Caco-2 (cell line): ENCODE data around the gene SGCA. TPM values are rescaled to one million over a fixed set of nuclear protein-coding genes. Genes with fewer than 3 reads are reported as not detected.

Source experiments
- BruUV-seq: library from RNA; stranded (reverse); fragments of 400-500 nt; replicated peaks from 2 replicates; lab custom pipeline; 2021; lab: Mats Ljungman, UMichigan
- CTCF ChIA-PET: fragments of 300-600 bp; sonication (Branson Sonifier 250); formaldehyde crosslinking; loops from one replicate; lab custom pipeline; 2022; ENCODE audit warnings: antibody characterized with exemption; lab: Charles Lee
- POLR2A ChIA-PET: fragments of 300-600 bp; sonication (Branson Sonifier 250); formaldehyde crosslinking; loops from one replicate; lab custom pipeline; 2022; ENCODE audit warnings: antibody characterized with exemption; lab: Charles Lee
- DNase-seq, 2 experiments: peaks; one replicate each; pipeline versions ENCODE4 v3.0.0 to v3.0.0-alpha.2; 2020 to 2022
- H3K27me3 ChIP-seq: replicated peaks from 2 replicates; pipeline ENCODE4 v1.6.0; 2011; ENCODE audit warnings: low read length; ENCODE audit not compliant: control insufficient read depth, insufficient read depth
- H3K36me3 ChIP-seq: 2 replicates; pipeline ENCODE4 v1.5.1; 2011; ENCODE audit warnings: low read length; ENCODE audit not compliant: control insufficient read depth, insufficient read depth
- H3K4me1 ChIP-seq: fragments of 250-450 bp; sonication (Bioruptor Pico); 2 replicates; pipeline ENCODE4 v1.5.1; 2020; ENCODE audit warnings: mild to moderate bottlenecking
- H3K4me3 ChIP-seq: 2 replicates; pipeline ENCODE4 v1.5.1; 2011; ENCODE audit warnings: low read depth, mild to moderate bottlenecking, control low read depth, low read length
- H3K9me3 ChIP-seq: fragments of 250-450 bp; sonication (Bioruptor Pico); 2 replicates; pipeline ENCODE4 v1.5.1; 2020; ENCODE audit warnings: mild to moderate bottlenecking, moderate library complexity
- H3K27ac Mint-ChIP-seq: one replicate; pipeline ENCODE4 v1.8.0; 2022; ENCODE audit warnings: mixed read lengths; ENCODE audit not compliant: unreplicated experiment
- H3K27me3 Mint-ChIP-seq: one replicate; pipeline ENCODE4 v1.8.0; 2022; ENCODE audit warnings: mixed read lengths; ENCODE audit not compliant: insufficient read depth, unreplicated experiment
- H3K36me3 Mint-ChIP-seq: one replicate; pipeline ENCODE4 v1.8.0; 2022; ENCODE audit warnings: mild to moderate bottlenecking, mixed read lengths; ENCODE audit not compliant: insufficient read depth, unreplicated experiment
- H3K4me1 Mint-ChIP-seq: one replicate; pipeline ENCODE4 v1.8.0; 2022; ENCODE audit warnings: low read depth, mixed read lengths; ENCODE audit not compliant: unreplicated experiment
- H3K4me3 Mint-ChIP-seq: one replicate; pipeline ENCODE4 v1.8.0; 2022; ENCODE audit warnings: mild to moderate bottlenecking, moderate library complexity, mixed read lengths; ENCODE audit not compliant: unreplicated experiment
- H3K9me3 Mint-ChIP-seq: one replicate; pipeline ENCODE4 v1.8.0; 2022; ENCODE audit warnings: mixed read lengths; ENCODE audit not compliant: unreplicated experiment
- intact Hi-C: fragments of 100-400 bp; cut with micrococcal nuclease; formaldehyde crosslinking; loops from one replicate; pipeline ENCODE4 v1.10.0; 2022; ENCODE audit not compliant: unreplicated experiment
- total RNA-seq: library from RNA; stranded (reverse); gene quantifications from 2 replicates; pipeline ENCODE4 v1.2.3, GENCODE V29; 2022
- TF ChIP-seq, protein P1 (sequence below), 2 experiments: fragments of 200-600 bp in 1 of 2; IDR thresholded peaks; 1 replicate in 1 of 2; 2 replicates in 1 of 2; pipeline versions ENCODE4 v1.5.1 to v1.8.0; 2011 to 2022; ENCODE audit warnings: antibody characterized with exemption in 1 of 2, control low read depth in 1 of 2, inconsistent platforms in 1 of 2, low read depth in 1 of 2, low read length in 1 of 2, mild to moderate bottlenecking in 1 of 2, moderate library complexity in 1 of 2; ENCODE audit not compliant: insufficient read depth in 1 of 2, severe bottlenecking in 1 of 2, unreplicated experiment in 1 of 2

The SGCA gene
- total RNA-seq, 1 experiment from 2014 or later = not detected

DNA sequence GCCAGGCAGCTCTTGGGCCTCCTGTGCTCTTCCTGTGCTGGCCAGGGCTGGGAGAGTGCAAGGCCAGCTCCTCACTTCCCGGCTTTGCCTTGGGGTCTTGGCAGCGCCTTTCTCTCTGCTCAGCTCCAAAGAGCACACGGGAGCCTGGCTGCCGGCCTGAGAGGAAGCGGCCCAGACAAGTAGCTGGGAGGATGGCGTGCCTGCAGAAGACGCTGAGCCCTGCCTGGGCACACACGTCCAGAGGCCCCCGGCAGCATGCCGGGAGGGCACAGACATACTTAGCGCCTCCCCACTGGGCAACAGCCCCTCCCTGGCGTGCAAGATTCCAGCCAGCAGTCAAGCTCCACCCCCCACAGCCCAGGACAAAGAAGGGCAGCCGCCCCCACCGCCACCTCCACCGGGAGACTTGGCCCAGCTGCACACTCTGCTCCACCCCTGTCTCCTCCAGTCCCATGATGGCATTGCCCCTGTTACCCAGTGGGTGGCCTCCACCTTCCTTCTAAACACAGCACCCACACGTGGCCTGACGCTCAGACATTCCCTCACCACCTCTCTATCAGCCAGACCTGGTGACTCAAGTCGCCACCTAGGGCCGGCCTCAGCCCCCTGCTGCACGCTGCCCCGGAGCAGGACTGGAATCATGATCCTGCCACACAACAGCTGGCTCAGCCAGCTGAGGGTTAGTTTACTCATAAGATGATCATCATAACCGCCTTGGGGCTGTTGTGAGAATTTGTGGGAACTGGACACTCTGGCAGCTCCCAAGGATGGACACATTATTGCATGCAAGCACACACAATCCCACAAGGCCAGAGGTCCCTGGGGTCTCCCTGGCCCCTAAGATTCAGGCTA, 12.4 kb downstream of the SGCA start:
- TF ChIP-seq, protein P1, sequence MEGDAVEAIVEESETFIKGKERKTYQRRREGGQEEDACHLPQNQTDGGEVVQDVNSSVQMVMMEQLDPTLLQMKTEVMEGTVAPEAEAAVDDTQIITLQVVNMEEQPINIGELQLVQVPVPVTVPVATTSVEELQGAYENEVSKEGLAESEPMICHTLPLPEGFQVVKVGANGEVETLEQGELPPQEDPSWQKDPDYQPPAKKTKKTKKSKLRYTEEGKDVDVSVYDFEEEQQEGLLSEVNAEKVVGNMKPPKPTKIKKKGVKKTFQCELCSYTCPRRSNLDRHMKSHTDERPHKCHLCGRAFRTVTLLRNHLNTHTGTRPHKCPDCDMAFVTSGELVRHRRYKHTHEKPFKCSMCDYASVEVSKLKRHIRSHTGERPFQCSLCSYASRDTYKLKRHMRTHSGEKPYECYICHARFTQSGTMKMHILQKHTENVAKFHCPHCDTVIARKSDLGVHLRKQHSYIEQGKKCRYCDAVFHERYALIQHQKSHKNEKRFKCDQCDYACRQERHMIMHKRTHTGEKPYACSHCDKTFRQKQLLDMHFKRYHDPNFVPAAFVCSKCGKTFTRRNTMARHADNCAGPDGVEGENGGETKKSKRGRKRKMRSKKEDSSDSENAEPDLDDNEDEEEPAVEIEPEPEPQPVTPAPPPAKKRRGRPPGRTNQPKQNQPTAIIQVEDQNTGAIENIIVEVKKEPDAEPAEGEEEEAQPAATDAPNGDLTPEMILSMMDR (IDR thresholded peaks at IDR 0.05; ENCODE audit: insufficient read depth in 1 of 2, low read depth in 1 of 2, low read length in 1 of 2, severe bottlenecking in 1 of 2, unreplicated experiment in 1 of 2) = peak; percentile 90 to 91
- H3K9me3 Mint-ChIP-seq = no peaks in the 10 kb centered on the region
- Histone ChIP-seq H3K27me3 (no peaks in the 10 kb centered on the region), H3K36me3 (no peaks in the 10 kb centered on the region), H3K4me1 (peaks cover 31% of the 10 kb centered on the region), H3K4me3 (no peak overlapping the region), H3K9me3 (no peaks in the 10 kb centered on the region)
- H3K27me3 Mint-ChIP-seq = no peaks in the 10 kb centered on the region
- no peaks in the 10 kb centered on the region for H3K36me3 Mint-ChIP-seq
- ChIA-PET POLR2A (interaction anchor here (0.7 kb wide), 1 partner anchor 345 kb away, joined by 3 read pairs; no protein-coding TSS in a partner anchor), CTCF (interaction anchor here (0.6 to 3.8 kb wide), 16 partner anchors 8 to 317 kb away, joined by 3 to 34 read pairs (median 4); partner anchors contain the start of gene COL1A1)
- BruUV-seq = no TSS peak
- H3K4me3 Mint-ChIP-seq = peak overlapping the region; percentile 36
- H3K4me1 Mint-ChIP-seq = peaks cover 20% of the 10 kb centered on the region
- intact Hi-C loops = no loop called here
- peak; percentile 85 for DNase-seq
- peak overlapping the region; percentile 10 for H3K27ac Mint-ChIP-seq

- H3K36me3 ChIP-seq = no peaks in the 10 kb centered on the region
- no peaks in the 10 kb centered on the region for H3K9me3 Mint-ChIP-seq
- H3K9me3 ChIP-seq = no peaks in the 10 kb centered on the region
- intact Hi-C loops = no loop called here
- TF ChIP-seq, protein P1 (IDR thresholded peaks at IDR 0.05; ENCODE audit: insufficient read depth in 1 of 2, low read depth in 1 of 2, low read length in 1 of 2, severe bottlenecking in 1 of 2, unreplicated experiment in 1 of 2) = no peak
- H3K27ac Mint-ChIP-seq = no peak overlapping the region
- H3K4me1 Mint-ChIP-seq = peaks cover 26% of the 10 kb centered on the region
- no peak overlapping the region for H3K4me3 ChIP-seq
- no TSS peak for BruUV-seq
- H3K27me3 Mint-ChIP-seq = no peaks in the 10 kb centered on the region
- no peaks in the 10 kb centered on the region for H3K27me3 ChIP-seq
- ChIA-PET POLR2A (interaction anchor here (0.6 kb wide), 1 partner anchor 167 kb away, joined by 4 read pairs; no protein-coding TSS in a partner anchor), CTCF (interaction anchor here (0.7 kb wide), 1 partner anchor 18 kb away, joined by 5 read pairs; no protein-coding TSS in a partner anchor)
- DNase-seq = no peak
- peaks cover 34% of the 10 kb centered on the region for H3K4me1 ChIP-seq
- H3K4me3 Mint-ChIP-seq = no peak overlapping the region
- no peaks in the 10 kb centered on the region for H3K36me3 Mint-ChIP-seq
Observed at GRCh38 chr17:50180111-50180510, 14.3 kb downstream of the SGCA start.

- Mint-ChIP-seq H3K9me3 (no peaks in the 10 kb centered on the region), H3K36me3 (no peaks in the 10 kb centered on the region), H3K4me1 (peaks cover 24% of the 10 kb centered on the region), H3K27me3 (no peaks in the 10 kb centered on the region), H3K4me3 (no peak overlapping the region), H3K27ac (no peak overlapping the region)
- CTCF ChIA-PET = interaction anchor here (0.7 to 1.0 kb wide), 2 partner anchors 12 to 18 kb away, joined by 3 to 5 read pairs; no protein-coding TSS in a partner anchor
- H3K36me3 ChIP-seq = no peaks in the 10 kb centered on the region
- H3K4me3 ChIP-seq = no peak overlapping the region
- DNase-seq = no peak
- BruUV-seq = no TSS peak
- H3K9me3 ChIP-seq = no peaks in the 10 kb centered on the region
- no peaks in the 10 kb centered on the region for H3K27me3 ChIP-seq
- peaks cover 28% of the 10 kb centered on the region for H3K4me1 ChIP-seq
- POLR2A ChIA-PET = interaction anchor here (0.6 kb wide), 1 partner anchor 166 kb away, joined by 4 read pairs; no protein-coding TSS in a partner anchor
- TF ChIP-seq, protein P1 (IDR thresholded peaks at IDR 0.05; ENCODE audit: insufficient read depth in 1 of 2, low read depth in 1 of 2, low read length in 1 of 2, severe bottlenecking in 1 of 2, unreplicated experiment in 1 of 2) = no peak
- intact Hi-C loops = no loop called here
Observed at GRCh38 chr17:50180620-50181019, 14.8 kb downstream of the SGCA start.
